Measurements from ENCODE around the gene FAM174B. TPM values are rescaled to one million over a fixed set of nuclear protein-coding genes. Genes with fewer than 3 reads are reported as not detected.

FAM174B gene
- polyA plus RNA-seq, 1 donor from 2014 or later = 20.1 TPM

DNA sequence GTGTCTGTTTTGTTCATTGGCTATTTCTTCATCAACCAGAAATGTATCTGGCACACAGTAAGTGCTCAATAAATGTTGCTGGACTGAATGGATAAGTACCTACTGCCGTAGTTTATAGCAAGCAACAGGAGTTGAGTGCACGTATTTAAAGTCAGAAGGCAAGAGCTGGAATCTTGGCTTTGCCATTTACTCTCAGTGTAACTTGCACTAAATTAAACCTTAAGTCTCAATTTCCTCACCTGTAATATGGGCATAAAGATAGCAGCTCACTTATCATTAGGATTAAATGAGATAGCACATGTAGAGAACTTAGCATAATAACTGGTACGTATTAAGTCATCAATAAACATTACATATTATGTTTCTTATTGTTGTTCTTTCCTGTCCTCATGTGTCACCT, 13.0 kb upstream of the FAM174B start:
- no peak overlapping the region for H3K27ac ChIP-seq (ENCODE audit: low read length)

DNA sequence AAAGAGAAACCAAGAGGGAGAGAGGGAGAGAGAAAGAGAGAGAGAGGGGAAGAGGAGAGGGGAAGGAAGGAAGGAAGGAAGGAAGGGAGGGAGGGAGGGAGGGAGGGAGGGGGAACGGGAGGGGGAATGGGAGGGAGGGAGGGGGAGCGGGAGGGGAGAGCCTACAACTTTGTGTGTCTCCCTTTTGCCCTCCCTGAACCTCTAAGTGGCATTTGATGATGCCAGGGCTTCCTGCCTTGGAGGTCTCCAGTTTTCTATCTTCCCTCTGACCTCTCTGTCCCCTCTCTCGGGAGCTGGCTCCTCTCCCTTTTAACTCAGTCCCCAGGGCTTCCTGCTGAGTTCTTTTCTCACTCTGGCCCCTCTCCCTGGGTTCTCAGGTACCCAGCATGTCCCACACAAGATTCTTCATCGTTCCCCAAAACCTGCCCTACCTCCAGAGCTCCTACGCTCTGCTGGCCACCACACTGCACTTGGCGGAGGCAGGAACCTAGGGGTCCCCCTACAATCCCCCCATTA, 12.5 kb upstream of the FAM174B start:
- TF ChIP-seq RAD21 (conservative IDR thresholded peaks at IDR 0.05) = no peak
- TF ChIP-seq EZH2 (IDR thresholded peaks at IDR 0.05; ENCODE audit: borderline replicate concordance, insufficient read depth, low read length, poor library complexity, severe bottlenecking) = no peak
- TF ChIP-seq, protein P1, sequence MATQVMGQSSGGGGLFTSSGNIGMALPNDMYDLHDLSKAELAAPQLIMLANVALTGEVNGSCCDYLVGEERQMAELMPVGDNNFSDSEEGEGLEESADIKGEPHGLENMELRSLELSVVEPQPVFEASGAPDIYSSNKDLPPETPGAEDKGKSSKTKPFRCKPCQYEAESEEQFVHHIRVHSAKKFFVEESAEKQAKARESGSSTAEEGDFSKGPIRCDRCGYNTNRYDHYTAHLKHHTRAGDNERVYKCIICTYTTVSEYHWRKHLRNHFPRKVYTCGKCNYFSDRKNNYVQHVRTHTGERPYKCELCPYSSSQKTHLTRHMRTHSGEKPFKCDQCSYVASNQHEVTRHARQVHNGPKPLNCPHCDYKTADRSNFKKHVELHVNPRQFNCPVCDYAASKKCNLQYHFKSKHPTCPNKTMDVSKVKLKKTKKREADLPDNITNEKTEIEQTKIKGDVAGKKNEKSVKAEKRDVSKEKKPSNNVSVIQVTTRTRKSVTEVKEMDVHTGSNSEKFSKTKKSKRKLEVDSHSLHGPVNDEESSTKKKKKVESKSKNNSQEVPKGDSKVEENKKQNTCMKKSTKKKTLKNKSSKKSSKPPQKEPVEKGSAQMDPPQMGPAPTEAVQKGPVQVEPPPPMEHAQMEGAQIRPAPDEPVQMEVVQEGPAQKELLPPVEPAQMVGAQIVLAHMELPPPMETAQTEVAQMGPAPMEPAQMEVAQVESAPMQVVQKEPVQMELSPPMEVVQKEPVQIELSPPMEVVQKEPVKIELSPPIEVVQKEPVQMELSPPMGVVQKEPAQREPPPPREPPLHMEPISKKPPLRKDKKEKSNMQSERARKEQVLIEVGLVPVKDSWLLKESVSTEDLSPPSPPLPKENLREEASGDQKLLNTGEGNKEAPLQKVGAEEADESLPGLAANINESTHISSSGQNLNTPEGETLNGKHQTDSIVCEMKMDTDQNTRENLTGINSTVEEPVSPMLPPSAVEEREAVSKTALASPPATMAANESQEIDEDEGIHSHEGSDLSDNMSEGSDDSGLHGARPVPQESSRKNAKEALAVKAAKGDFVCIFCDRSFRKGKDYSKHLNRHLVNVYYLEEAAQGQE (IDR thresholded peaks at IDR 0.05; ENCODE audit: borderline replicate concordance) = no peak
- TF ChIP-seq SMC3 (conservative IDR thresholded peaks at IDR 0.05; ENCODE audit: poor library complexity) = no peak
- TF ChIP-seq MXI1 (conservative IDR thresholded peaks at IDR 0.05; ENCODE audit: poor library complexity, severe bottlenecking) = no peak
- TF ChIP-seq, protein P2, sequence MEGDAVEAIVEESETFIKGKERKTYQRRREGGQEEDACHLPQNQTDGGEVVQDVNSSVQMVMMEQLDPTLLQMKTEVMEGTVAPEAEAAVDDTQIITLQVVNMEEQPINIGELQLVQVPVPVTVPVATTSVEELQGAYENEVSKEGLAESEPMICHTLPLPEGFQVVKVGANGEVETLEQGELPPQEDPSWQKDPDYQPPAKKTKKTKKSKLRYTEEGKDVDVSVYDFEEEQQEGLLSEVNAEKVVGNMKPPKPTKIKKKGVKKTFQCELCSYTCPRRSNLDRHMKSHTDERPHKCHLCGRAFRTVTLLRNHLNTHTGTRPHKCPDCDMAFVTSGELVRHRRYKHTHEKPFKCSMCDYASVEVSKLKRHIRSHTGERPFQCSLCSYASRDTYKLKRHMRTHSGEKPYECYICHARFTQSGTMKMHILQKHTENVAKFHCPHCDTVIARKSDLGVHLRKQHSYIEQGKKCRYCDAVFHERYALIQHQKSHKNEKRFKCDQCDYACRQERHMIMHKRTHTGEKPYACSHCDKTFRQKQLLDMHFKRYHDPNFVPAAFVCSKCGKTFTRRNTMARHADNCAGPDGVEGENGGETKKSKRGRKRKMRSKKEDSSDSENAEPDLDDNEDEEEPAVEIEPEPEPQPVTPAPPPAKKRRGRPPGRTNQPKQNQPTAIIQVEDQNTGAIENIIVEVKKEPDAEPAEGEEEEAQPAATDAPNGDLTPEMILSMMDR (IDR thresholded peaks at IDR 0.05; ENCODE audit: poor library complexity, severe bottlenecking) = no peak
- TF ChIP-seq EP300 (conservative IDR thresholded peaks at IDR 0.05; ENCODE audit: poor library complexity, severe bottlenecking) = no peak
- no peak for TF ChIP-seq TAF1 (IDR thresholded peaks at IDR 0.05; ENCODE audit: low read depth)
- no peak for TF ChIP-seq POLR2AphosphoS5 (IDR thresholded peaks at IDR 0.05)
- no peaks in the 10 kb centered on the region for H3K27me3 ChIP-seq (ENCODE audit: insufficient read depth, low read depth, low read length)
- H3K79me2 ChIP-seq (replicated peaks; ENCODE audit: insufficient read depth, low read length) = no peaks in the 10 kb centered on the region
- no peaks in the 10 kb centered on the region for H3F3A ChIP-seq (ENCODE audit: insufficient read depth, low read length, poor library complexity, severe bottlenecking)
- no peaks in the 10 kb centered on the region for H3K36me3 ChIP-seq (ENCODE audit: insufficient read depth, low read length)
- H3K9me2 ChIP-seq (ENCODE audit: insufficient read depth, low read length) = no peaks in the 10 kb centered on the region
- no peak overlapping the region for H3K4me2 ChIP-seq (ENCODE audit: low read length)
- H3K9ac ChIP-seq (ENCODE audit: low read length) = no peak overlapping the region
- H4K20me1 ChIP-seq (ENCODE audit: insufficient read depth) = no peaks in the 10 kb centered on the region
- no peak overlapping the region for H3K27ac ChIP-seq (ENCODE audit: low read length)
- H2AFZ ChIP-seq (ENCODE audit: low read depth, low read length) = no peak overlapping the region
- no peak overlapping the region for H3K4me3 ChIP-seq (ENCODE audit: low read length)
- no peaks in the 10 kb centered on the region for H3K9me3 ChIP-seq (ENCODE audit: low read length)

More for the DNA sequence above, 13.0 kb upstream of the FAM174B start:
- Histone ChIP-seq H3F3A (ENCODE audit: insufficient read depth, low read length, poor library complexity, severe bottlenecking) (no peaks in the 10 kb centered on the region), H4K20me1 (ENCODE audit: insufficient read depth) (no peaks in the 10 kb centered on the region), H3K9ac (ENCODE audit: low read length) (no peak overlapping the region), H3K79me2 (replicated peaks; ENCODE audit: insufficient read depth, low read length) (no peaks in the 10 kb centered on the region), H3K27me3 (ENCODE audit: insufficient read depth, low read depth, low read length) (no peaks in the 10 kb centered on the region), H2AFZ (ENCODE audit: low read depth, low read length) (no peak overlapping the region), H3K36me3 (ENCODE audit: insufficient read depth, low read length) (no peaks in the 10 kb centered on the region), H3K4me2 (ENCODE audit: low read length) (no peak overlapping the region), H3K9me2 (ENCODE audit: insufficient read depth, low read length) (no peaks in the 10 kb centered on the region), H3K9me3 (ENCODE audit: low read length) (no peaks in the 10 kb centered on the region), H3K4me3 (ENCODE audit: low read length) (no peak overlapping the region)
- TF ChIP-seq EP300 (conservative IDR thresholded peaks at IDR 0.05; ENCODE audit: poor library complexity, severe bottlenecking) (no peak), POLR2AphosphoS5 (IDR thresholded peaks at IDR 0.05) (no peak), RAD21 (conservative IDR thresholded peaks at IDR 0.05) (no peak), TAF1 (IDR thresholded peaks at IDR 0.05; ENCODE audit: low read depth) (no peak), SMC3 (conservative IDR thresholded peaks at IDR 0.05; ENCODE audit: poor library complexity) (no peak), MXI1 (conservative IDR thresholded peaks at IDR 0.05; ENCODE audit: poor library complexity, severe bottlenecking) (no peak), EZH2 (IDR thresholded peaks at IDR 0.05; ENCODE audit: borderline replicate concordance, insufficient read depth, low read length, poor library complexity, severe bottlenecking) (no peak)
- TF ChIP-seq, protein P1 (IDR thresholded peaks at IDR 0.05; ENCODE audit: borderline replicate concordance) = no peak
- TF ChIP-seq, protein P2 (IDR thresholded peaks at IDR 0.05; ENCODE audit: poor library complexity, severe bottlenecking) = no peak
